A549 (cell line): ENCODE measurements around the gene SRGN.

Experiments
- CEBPB ChIP-seq, 2 experiments: fragments of >200 bp in 1 of 2; sonication (Bioruptor Twin) in 1 of 2; formaldehyde crosslinking in 1 of 2; IDR thresholded peaks; 2 replicates each; pipeline ENCODE4 v1.6.1; 2012 to 2016
- KDM1A ChIP-seq: fragments of 200-600 bp; sonication (generic); IDR thresholded peaks from 2 replicates; pipeline ENCODE4 v1.6.1; 2016; ENCODE audit warnings: low read depth, mild to moderate bottlenecking
- POLR2A ChIP-seq: IDR thresholded peaks from 2 replicates; pipeline ENCODE4 v1.6.1; 2012; ENCODE audit warnings: mild to moderate bottlenecking, low read length
- POLR2AphosphoS2 ChIP-seq: conservative IDR thresholded peaks from 2 replicates; pipeline ENCODE4 v1.6.1; 2012; ENCODE audit warnings: low read length, improper control_type of control experiment, inconsistent platforms
- TF ChIP-seq, protein P1 (sequence below): fragments of >200 bp; sonication (Bioruptor Twin); formaldehyde crosslinking; IDR thresholded peaks from 3 replicates; pipeline ENCODE4 v1.5.1; 2016

DNA sequence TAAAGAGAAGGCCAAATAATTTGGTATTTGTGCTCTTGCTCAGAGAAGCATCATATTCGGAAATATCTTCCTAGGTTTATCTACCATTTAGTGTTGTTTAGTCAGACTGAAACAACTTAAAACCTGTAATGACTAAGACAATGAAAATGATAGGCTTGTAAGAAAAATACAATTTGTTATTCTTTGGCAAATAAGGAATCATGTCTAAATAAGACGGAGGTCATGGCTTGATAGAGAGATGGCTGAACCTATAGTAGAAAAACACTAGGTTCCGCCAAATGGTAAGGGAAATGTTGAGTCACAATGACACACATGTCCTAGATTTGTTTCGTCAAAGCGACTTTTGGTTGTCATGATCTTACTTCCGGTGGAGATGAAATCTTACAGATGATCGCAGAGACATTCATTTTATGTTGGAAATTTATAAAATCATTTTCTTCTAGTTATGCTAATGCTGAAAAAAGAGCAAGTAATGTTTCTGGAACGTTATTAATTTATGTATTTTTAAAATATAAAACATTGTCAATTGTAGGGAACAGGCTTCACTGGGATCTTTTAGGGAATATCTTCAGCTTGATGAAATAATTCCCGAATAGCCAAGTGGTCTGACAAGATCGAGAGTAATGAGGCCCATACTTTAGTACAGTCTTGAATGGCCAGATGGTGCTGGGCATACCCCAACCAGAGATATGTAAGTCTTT is 1.0 kb downstream of the SRGN start:
- TF ChIP-seq, protein P1, sequence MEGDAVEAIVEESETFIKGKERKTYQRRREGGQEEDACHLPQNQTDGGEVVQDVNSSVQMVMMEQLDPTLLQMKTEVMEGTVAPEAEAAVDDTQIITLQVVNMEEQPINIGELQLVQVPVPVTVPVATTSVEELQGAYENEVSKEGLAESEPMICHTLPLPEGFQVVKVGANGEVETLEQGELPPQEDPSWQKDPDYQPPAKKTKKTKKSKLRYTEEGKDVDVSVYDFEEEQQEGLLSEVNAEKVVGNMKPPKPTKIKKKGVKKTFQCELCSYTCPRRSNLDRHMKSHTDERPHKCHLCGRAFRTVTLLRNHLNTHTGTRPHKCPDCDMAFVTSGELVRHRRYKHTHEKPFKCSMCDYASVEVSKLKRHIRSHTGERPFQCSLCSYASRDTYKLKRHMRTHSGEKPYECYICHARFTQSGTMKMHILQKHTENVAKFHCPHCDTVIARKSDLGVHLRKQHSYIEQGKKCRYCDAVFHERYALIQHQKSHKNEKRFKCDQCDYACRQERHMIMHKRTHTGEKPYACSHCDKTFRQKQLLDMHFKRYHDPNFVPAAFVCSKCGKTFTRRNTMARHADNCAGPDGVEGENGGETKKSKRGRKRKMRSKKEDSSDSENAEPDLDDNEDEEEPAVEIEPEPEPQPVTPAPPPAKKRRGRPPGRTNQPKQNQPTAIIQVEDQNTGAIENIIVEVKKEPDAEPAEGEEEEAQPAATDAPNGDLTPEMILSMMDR: no peak
- TF ChIP-seq POLR2AphosphoS2 (no peak), KDM1A (no peak), CEBPB (IDR thresholded peaks at IDR 0.05) (no peak), POLR2A (no peak)
